Measurements from ENCODE around the gene ETNK2.

DNA sequence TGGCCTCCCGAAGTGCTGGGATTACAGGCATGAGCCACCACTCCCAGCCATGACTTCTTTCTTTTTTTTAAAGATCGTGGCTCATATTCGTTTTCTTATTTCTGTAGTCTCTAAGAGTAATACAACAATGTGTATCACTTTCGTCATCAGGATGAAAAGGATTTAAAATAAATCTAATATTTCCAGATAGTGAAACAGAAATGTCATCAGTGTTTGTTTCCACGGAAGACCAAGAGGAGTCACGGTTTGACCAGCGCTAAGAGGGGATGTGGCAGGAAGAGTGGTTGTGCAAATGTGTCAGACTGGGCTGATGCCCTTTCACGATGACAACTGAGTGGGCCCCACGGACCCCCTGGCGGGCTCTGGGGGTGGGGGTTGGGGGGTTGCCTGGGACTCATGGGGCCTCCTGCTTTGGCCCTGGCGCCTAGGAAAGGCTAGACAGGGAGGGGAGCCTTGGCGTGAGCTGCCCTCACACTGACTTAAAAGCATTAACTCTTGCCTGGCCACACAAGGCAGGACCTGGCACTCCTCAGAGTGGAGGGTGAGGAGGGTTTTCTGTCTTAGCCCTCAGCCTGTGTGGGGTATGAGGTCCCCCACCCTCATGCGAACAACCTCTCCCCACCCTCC, 70.6 kb downstream of the ETNK2 start:
- TF ChIP-seq EZH2 (IDR thresholded peaks at IDR 0.05; ENCODE audit: insufficient read depth, poor library complexity, severe bottlenecking): no peak
- TF ChIP-seq EZH2phosphoT487 (IDR thresholded peaks at IDR 0.05; ENCODE audit: insufficient read depth, low read depth): no peak
